ENCODE results near the gene LAMTOR4. TPM values are rescaled to one million over a fixed set of nuclear protein-coding genes. Genes with fewer than 3 reads are reported as not detected.

The LAMTOR4 gene
- total RNA-seq (2022; extraction: Qiagen RNA extraction), result 145 to 212 TPM (median 183 TPM) in 5 replicates

DNA sequence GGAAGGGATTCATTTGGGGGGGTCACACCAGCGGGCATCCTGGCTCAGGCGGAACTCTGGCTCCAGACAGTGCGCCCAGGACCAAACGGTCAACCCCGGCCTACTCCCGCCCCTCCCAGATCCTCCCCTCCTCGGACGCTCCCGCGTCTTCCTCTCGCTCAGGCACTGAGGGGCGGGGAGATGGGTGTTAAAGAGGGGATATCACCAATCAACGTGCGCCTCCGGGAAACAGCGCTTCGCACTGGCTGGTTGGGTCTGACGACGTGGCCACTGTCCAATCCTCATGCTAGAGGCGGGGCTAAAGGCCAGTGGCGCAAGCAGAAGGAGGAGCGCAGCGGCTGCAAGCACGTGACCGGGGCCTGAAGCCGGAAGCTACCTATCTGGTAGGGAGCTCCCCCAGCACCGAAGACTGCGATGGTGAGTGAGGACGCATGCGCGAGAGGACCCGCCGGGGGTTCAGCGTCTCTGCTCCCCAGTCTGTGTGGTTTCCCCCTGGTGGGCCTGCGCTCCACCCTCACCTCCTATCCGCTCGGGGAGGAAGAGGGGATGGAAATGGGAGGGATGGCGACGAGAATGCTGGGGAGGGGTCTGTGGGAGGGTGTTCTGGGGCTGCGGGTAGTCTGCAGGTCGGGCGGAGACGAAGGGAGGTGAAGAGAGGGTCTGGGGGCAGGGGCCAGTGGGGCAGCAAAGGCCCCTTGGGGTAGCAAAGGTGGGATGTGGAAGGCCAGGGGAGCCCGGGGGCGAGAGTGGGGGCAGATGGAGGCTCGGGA, at the start of gene LAMTOR4:
Gene LAMTOR4 (plus strand): TSS at position 360 of the 770 bp plus-strand sequence. CDS start 55 bp downstream, at position 415.

DNA sequence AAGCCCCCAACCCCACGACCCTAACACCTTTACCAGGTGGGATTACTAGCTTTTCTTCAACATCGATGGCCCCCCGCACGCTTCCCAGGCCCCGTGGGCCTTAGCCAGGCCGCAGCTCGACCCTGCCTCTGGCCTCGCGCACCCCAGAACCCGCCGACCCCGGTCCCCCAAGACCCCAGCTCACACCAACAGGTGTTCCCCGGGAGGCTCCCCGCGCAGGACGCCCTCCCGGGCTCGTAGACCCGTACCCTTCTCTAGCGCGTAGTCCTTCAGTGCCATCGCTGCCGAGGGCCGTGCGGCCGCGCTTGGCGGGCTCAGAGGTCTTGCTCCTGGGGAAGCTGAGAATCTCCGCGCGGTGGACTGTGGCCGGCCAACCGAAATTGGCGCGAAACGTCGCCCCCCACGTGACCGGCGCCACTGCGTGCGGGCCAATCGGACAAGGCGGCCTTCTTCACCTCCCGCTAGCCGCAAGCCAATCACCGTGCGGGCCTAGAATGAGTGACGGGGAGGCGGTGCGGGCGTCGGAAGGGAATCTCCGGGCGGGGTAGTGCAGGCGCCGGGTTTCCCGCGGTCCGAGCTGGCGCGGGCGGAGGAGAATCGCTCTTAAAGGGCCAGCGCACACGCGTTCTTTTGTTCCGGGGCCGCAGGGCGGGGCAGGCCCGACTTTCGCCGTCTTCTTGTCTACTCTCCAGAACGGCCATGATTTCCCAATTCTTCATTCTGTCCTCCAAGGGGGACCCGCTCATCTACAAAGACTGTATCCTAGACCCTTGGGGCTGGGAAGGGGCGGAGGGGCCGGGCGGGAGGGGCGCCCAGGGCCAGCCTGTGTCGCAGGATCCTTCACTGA, 47.5 kb upstream of the LAMTOR4 start, which contains the start of the genes AP4M1 and MCM7:
Gene AP4M1 (plus strand): TSS at position 628 of the 847 bp plus-strand sequence. CDS start 72 bp downstream, at position 700.
Gene MCM7 (minus strand): TSS at position 382 of the 847 bp plus-strand sequence. CDS start 103 bp downstream, at position 279.

DNA sequence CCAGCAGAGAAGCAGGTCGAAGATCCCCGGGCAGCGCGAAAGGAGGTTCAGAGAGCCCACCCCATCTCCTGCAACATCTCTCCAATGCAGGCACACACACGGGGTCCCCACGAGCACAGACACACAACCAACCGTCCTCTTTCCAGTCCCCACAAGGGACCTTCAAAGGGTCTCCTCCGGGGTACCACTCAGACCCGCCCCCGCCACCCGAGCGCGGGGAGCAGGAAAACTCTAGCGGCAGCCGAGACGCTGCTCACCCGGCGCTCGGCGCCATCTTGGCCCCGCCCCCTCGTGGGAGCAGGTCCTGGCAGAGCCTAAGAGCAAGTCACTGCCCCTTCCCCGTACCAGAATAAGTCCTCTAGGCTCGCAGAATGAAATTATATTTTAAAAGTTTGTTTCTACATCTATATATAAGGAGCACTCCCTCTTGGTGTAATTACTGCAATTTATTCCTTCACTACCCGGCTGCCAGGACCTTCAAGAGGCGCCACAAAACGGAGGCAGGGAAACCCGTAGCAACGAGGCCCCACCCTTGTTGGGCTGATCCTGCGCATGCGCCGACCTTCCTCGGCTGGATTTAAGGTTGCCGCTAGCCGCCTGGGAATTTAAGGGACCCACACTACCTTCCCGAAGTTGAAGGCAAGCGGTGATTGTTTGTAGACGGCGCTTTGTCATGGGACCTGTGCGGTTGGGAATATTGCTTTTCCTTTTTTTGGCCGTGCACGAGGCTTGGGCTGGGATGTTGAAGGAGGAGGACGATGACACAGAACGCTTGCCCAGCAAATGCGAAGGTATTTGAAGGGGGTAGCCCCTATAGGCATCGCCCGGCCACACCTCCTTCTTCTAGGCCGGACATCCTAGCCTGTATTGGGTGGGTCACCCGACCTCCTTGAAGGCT, 29.4 kb upstream of the LAMTOR4 start, which contains the start of the genes CNPY4 and TAF6:
Gene CNPY4 (plus strand): TSS at position 563 of the 898 bp plus-strand sequence. CDS start 111 bp downstream, at position 674.
Gene TAF6 (minus strand): TSS at position 287 of the 898 bp plus-strand sequence. CDS start 5,149 bp downstream, outside the sequence.

DNA sequence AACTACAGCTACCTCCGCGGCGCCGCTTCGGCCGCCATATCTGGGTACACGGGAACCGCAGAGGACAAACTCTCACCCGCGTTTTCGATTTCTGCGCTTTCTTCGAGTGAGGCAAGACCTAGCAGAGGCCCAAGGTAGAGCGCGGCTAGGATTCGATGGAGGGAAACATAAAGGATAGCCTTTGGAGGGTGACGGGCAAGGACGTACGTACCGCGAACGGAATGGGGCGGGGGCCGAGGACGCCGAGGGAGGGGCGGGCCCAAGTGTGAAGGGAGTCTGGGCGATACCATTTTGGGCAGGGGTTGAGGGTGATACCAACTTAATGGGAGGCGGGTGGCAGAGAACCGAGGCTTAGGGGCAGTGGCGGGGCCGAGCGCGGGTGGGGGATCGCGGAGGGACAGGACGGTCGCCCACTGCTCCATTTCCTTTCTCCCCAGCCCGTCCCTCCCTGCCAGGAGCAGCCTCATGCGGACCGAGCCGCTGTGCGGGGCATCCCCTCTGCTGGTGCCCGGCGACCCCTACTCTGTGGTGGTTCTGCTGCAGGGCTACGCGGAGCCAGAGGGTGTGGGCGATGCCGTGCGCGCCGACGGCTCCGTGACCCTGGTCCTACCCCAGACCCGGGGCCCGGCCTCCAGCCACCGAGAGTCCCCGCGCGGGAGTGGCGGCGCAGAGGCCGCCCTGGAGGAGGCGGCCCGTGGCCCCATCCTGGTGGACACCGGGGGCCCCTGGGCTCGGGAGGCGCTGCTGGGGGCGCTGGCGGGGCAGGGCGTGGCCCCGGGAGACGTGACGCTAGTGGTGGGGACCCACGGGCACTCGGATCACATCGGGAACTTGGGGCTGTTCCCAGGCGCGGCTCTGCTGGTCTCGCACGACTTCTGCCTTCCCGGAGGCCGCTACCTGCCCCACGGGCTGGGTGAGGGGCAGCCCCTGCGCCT, 21.5 kb upstream of the LAMTOR4 start, which contains the start of gene MBLAC1:
Gene MBLAC1 (plus strand): TSS at position 37 of the 935 bp plus-strand sequence. CDS start 429 bp downstream, at position 466.

DNA sequence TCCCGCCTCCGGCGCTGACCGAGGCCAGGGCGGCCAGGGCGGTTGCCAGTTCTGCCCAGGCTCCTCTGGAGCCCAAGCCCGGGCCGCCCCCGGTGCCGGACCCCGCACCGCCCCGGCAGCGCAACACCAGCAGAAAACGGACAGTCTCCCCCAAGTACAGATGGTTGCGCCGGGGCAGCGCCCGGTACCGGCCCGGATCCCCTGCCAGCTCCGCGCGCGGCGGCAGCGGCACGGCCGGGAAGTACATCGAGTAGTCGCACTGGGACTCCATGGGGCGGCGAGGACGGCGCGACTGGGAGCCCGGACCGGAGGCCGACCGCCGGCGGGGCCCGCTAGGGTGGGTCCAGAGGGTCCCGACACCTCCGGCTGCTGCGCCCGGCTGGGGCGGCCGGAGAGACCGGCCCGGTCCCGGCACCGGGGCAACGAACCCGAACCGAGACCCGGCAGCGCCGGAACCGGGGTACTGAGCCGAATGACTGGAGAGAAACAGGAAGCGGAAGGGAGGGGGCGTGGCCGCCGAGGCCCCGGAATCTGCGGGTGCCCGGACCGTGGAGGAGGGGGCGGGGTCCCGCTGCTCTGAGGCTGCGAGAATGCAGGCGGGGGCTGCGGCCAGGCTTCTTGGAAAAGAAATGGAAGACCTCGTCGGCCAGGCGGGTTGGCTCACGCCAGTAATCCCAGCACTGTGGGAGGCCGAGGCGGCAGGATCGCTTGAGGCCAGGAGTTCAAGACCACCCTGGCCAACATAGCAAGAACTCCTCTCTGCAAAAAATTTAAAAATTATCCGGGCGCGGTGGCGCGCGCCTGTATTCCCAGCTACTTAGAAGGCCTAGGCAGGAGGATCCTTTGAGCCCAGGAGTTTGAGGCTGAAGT, 9.7 kb downstream of the LAMTOR4 start, which contains the start of gene TRAPPC14:
Gene TRAPPC14 (minus strand): TSS at position 495 of the 870 bp plus-strand sequence. CDS start 224 bp downstream, at position 271.

DNA sequence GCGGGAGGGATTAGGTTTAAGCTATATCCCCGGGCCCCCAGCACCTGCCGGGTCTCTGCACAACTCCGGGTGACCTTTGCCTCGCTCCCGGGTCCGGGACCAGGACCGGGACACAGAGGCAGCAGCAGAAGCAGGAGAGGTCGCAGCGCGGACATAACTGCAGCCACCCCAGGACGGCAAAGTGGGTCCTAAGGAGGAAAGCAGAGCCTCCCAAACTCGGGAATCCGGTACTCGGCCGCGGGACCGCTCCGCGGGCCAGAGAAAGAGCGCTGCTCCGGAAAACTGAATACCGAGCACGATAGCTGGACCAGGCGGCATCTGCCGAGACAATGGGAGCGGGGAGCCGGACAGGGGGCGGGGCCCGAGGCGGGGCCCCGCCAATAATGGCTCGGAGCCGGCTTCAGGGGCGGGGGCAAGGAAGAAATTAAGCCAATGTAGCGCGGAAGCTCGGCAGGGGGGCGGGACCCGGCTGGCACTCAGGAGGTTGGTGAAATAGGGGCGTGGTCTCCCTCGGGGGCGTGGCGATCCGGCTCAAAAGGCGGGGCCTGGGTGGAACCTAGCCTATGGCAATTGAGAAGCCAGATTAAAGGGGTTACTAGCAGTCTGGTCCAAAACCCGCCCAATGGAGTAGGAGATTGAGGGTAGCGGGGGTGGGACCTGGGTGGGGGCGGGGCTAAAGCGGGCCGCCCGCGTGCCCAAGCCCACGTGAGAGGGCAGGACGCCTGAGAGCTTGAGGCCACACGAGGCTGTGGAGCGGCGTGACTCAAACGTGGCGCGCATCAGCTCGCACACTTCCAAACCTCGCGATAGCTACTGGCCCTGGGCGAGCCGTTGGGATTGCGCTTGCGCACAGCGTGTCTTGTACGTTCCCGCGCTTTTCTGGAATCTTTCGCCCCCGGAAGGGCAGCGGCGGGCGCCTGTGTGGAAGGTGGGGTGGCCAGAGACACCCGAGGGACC, 28.6 kb downstream of the LAMTOR4 start, which contains the start of the genes GPC2 and STAG3:
Gene GPC2 (minus strand): TSS at position 337 of the 957 bp plus-strand sequence. CDS start 182 bp downstream, at position 155.
Gene STAG3 (plus strand): TSS at position 874 of the 957 bp plus-strand sequence. CDS start 2,639 bp downstream, outside the sequence.

Other genes starting within 250 kb of the LAMTOR4 start
- gene TRIM4, start 229.4 kb upstream of the LAMTOR4 start, total RNA-seq (2022; extraction: Qiagen RNA extraction), result 24.2 to 32.7 TPM (median 26.6 TPM) in 5 replicates
- gene GJC3, start 219.3 kb upstream of the LAMTOR4 start, total RNA-seq (2022; extraction: Qiagen RNA extraction), result 0.09 to 0.22 TPM (median 0.10 TPM) in 3 of 5 replicates, not detected in the others
- gene AZGP1, start 172.9 kb upstream of the LAMTOR4 start, total RNA-seq (2022; extraction: Qiagen RNA extraction), result 0.06 TPM in 1 of 5 replicates, not detected in the others
- gene ZKSCAN1, start 133.3 kb upstream of the LAMTOR4 start, total RNA-seq (2022; extraction: Qiagen RNA extraction), result 6.8 to 10.8 TPM (median 9.4 TPM) in 5 replicates
- 8.9 to 12.4 TPM (median 10.3 TPM) in 5 replicates for gene ZSCAN21, start 99.1 kb upstream of the LAMTOR4 start, total RNA-seq (2022; extraction: Qiagen RNA extraction)
- gene ZNF3, start 67.2 kb upstream of the LAMTOR4 start, total RNA-seq (2022; extraction: Qiagen RNA extraction), result 18.7 to 22.7 TPM (median 19.8 TPM) in 5 replicates
- gene COPS6, start 59.9 kb upstream of the LAMTOR4 start, total RNA-seq (2022; extraction: Qiagen RNA extraction), result 153 to 188 TPM (median 175 TPM) in 5 replicates
- gene MCM7, start 47.5 kb upstream of the LAMTOR4 start, total RNA-seq (2022; extraction: Qiagen RNA extraction), result 223 to 257 TPM (median 247 TPM) in 5 replicates
- gene AP4M1, start 47.3 kb upstream of the LAMTOR4 start, total RNA-seq (2022; extraction: Qiagen RNA extraction), result 15.1 to 17.7 TPM (median 17.0 TPM) in 5 replicates
- gene TAF6, start 29.6 kb upstream of the LAMTOR4 start, total RNA-seq (2022; extraction: Qiagen RNA extraction), result 62.3 to 71.2 TPM (median 67.8 TPM) in 5 replicates
- gene CNPY4, start 29.3 kb upstream of the LAMTOR4 start, total RNA-seq (2022; extraction: Qiagen RNA extraction), result 10.4 to 12.8 TPM (median 12.0 TPM) in 5 replicates
- 2.6 to 3.4 TPM (median 3.2 TPM) in 5 replicates for gene MBLAC1, start 22.0 kb upstream of the LAMTOR4 start, total RNA-seq (2022; extraction: Qiagen RNA extraction)
- 8.7 to 15.5 TPM (median 14.7 TPM) in 5 replicates for gene TRAPPC14, start 9.8 kb downstream of the LAMTOR4 start, total RNA-seq (2022; extraction: Qiagen RNA extraction)
- 0.06 to 0.15 TPM (median 0.08 TPM) in 5 replicates for gene GAL3ST4, start 19.7 kb downstream of the LAMTOR4 start, total RNA-seq (2022; extraction: Qiagen RNA extraction)
- gene GPC2, start 28.5 kb downstream of the LAMTOR4 start, total RNA-seq (2022; extraction: Qiagen RNA extraction), result 0.82 to 1.5 TPM (median 1.1 TPM) in 5 replicates
- gene STAG3, start 29.0 kb downstream of the LAMTOR4 start, total RNA-seq (2022; extraction: Qiagen RNA extraction), result 0.18 to 0.23 TPM (median 0.22 TPM) in 5 replicates
- not detected in 5 replicates for gene PVRIG, start 71.0 kb downstream of the LAMTOR4 start, total RNA-seq (2022; extraction: Qiagen RNA extraction)
- not detected in 5 replicates for gene SPDYE3, start 158.8 kb downstream of the LAMTOR4 start, total RNA-seq (2022; extraction: Qiagen RNA extraction)
- 24.2 to 37.8 TPM (median 30.9 TPM) in 5 replicates for gene PILRB, start 209.2 kb downstream of the LAMTOR4 start, total RNA-seq (2022; extraction: Qiagen RNA extraction)
- 3.8 to 5.9 TPM (median 5.2 TPM) in 5 replicates for gene PILRA, start 224.6 kb downstream of the LAMTOR4 start, total RNA-seq (2022; extraction: Qiagen RNA extraction)